ENCODE measurements around the gene FOXN3. TPM values are rescaled to one million over a fixed set of nuclear protein-coding genes. Genes with fewer than 3 reads are reported as not detected.

Gene FOXN3
- total RNA-seq, 1 experiment from 2014 or later: 125 TPM

- Histone ChIP-seq H3K4me2 (ENCODE audit: insufficient read depth, insufficient read length, low read length) (no peak overlapping the region), H3K18ac (ENCODE audit: insufficient read length, low read depth, low read length) (no peak overlapping the region), H2BK12ac (ENCODE audit: insufficient read length, low read depth, low read length) (no peak overlapping the region), H3K4ac (ENCODE audit: low read depth, low read length) (no peak overlapping the region), H2BK120ac (ENCODE audit: low read depth, low read length, poor library complexity, severe bottlenecking) (no peak overlapping the region), H2AFZ (ENCODE audit: low read length) (no peak overlapping the region), H3K56ac (ENCODE audit: insufficient read length, low read depth, low read length) (no peak overlapping the region), H4K8ac (replicated peaks; ENCODE audit: insufficient read length, low read depth, low read length) (no peak overlapping the region), H3K14ac (ENCODE audit: insufficient read depth, low read length) (no peak overlapping the region), H4K20me1 (ENCODE audit: control insufficient read depth, insufficient read depth, insufficient read length) (peaks cover under 1% of the 10 kb centered on the region), H3T11ph (ENCODE audit: low read length) (no peak overlapping the region), H2BK20ac (ENCODE audit: low read depth, low read length, poor library complexity, severe bottlenecking) (no peak overlapping the region), H3K23me2 (ENCODE audit: insufficient read length, low read depth, low read length, poor library complexity, severe bottlenecking) (no peaks in the 10 kb centered on the region), H3K79me1 (ENCODE audit: insufficient read depth, low read depth, low read length, poor library complexity, severe bottlenecking) (peaks cover 20% of the 10 kb centered on the region), H3K9ac (ENCODE audit: extremely low read depth, insufficient read length, low read length) (no peak overlapping the region), H3K4me1 (ENCODE audit: insufficient read depth, low read length) (peaks cover 7% of the 10 kb centered on the region; the same call in 1 of the 2 replicates), H3K79me2 (ENCODE audit: insufficient read depth, low read length) (peaks cover 8% of the 10 kb centered on the region; the same call in 1 of the 2 replicates), H4K91ac (ENCODE audit: insufficient read length, low read depth, low read length) (no peak overlapping the region), H2BK15ac (ENCODE audit: low read depth, low read length) (no peak overlapping the region), H3K23ac (ENCODE audit: insufficient read length, low read depth, low read length) (no peak overlapping the region), H3K27ac (ENCODE audit: insufficient read length, low read depth, low read length) (no peak overlapping the region), H2BK5ac (ENCODE audit: insufficient read length, low read length) (no peak overlapping the region), H2AK5ac (ENCODE audit: insufficient read length, low read length) (no peak overlapping the region), H3K9me3 (ENCODE audit: control insufficient read depth, low read depth, low read length) (no peaks in the 10 kb centered on the region), H3K27me3 (ENCODE audit: insufficient read depth, low read length) (no peaks in the 10 kb centered on the region), H4K5ac (ENCODE audit: insufficient read length, low read depth, low read length) (no peak overlapping the region)
- H3K4me3 Mint-ChIP-seq: no peak overlapping the region
- peak overlapping the region in 2 of 3 experiments; percentile 19 to 47; a peak in 1 of 7 replicates for H3K27ac Mint-ChIP-seq
- no peaks in the 10 kb centered on the region; the same call in 1 of the 2 replicates for H3K27me3 Mint-ChIP-seq (ENCODE audit: low read depth)
- H3K4me1 Mint-ChIP-seq: peaks cover 28 to 43% of the 10 kb centered on the region in 2 experiments
- peaks cover 8 to 9% of the 10 kb centered on the region in 2 experiments; a peak in 3 of 5 replicates for H3K9me3 Mint-ChIP-seq
- no peak for DNase-seq
- TF ChIP-seq CTCF (conservative IDR thresholded peaks at IDR 0.05): no peak
- H3K36me3 Mint-ChIP-seq (ENCODE audit: insufficient read depth in 1 of 3, low read depth in 3 of 3): peaks cover 18 to 22% (median 21%) of the 10 kb centered on the region in 3 experiments
These were observed 180.2 kb downstream of the FOXN3 start for GRCh38 chr14:89236851-89237250.
